PC-9 (cell line): ENCODE measurements around the gene A1BG. TPM values are rescaled to one million over a fixed set of nuclear protein-coding genes. Genes with fewer than 3 reads are reported as not detected.

Source experiments
- BruUV-seq: library from RNA; stranded (reverse); fragments of 400-500 nt; replicated peaks from 2 replicates; lab custom pipeline; 2021; lab: Mats Ljungman, UMichigan
- CTCF ChIA-PET: fragments of 300-600 bp; sonication (Branson Sonifier 250); formaldehyde crosslinking; loops from one replicate; lab custom pipeline; 2022; ENCODE audit warnings: antibody characterized with exemption; lab: Charles Lee
- POLR2A ChIA-PET: fragments of 300-600 bp; sonication (Branson Sonifier 250); formaldehyde crosslinking; loops from one replicate; lab custom pipeline; 2022; ENCODE audit warnings: antibody characterized with exemption; ENCODE audit not compliant: unreplicated experiment; lab: Charles Lee
- DNase-seq, 2 experiments: peaks; one replicate each; pipeline versions ENCODE4 v3.0.0 to v3.0.0-alpha.2; 2015 to 2022; ENCODE audit warnings: mixed read lengths in 1 of 2
- H2AFZ ChIP-seq: fragments of 200-600 bp; sonication (generic); 2 replicates; pipeline ENCODE4 v1.8.1; 2017; ENCODE audit warnings: antibody characterized with exemption
- H3F3A ChIP-seq: fragments of 200-600 bp; sonication (generic); 2 replicates; pipeline ENCODE4 v1.8.1; 2017; ENCODE audit warnings: antibody characterized with exemption, mild to moderate bottlenecking, low read depth; ENCODE audit not compliant: insufficient read depth
- H3K27ac ChIP-seq: fragments of 200-600 bp; sonication (generic); 2 replicates; pipeline ENCODE4 v1.6.1; 2016; ENCODE audit warnings: mixed run types
- H3K27me3 ChIP-seq: fragments of 200-600 bp; sonication (generic); 2 replicates; pipeline ENCODE4 v1.6.1; 2016; ENCODE audit warnings: low read depth, mixed run types; ENCODE audit not compliant: insufficient read depth
- H3K36me3 ChIP-seq: fragments of 200-600 bp; sonication (generic); 2 replicates; pipeline ENCODE4 v1.6.1; 2016; ENCODE audit warnings: low read depth, mixed run types
- H3K4me1 ChIP-seq: fragments of 200-600 bp; sonication (generic); replicated peaks from 2 replicates; pipeline ENCODE4 v1.6.1; 2016; ENCODE audit warnings: mixed run types; ENCODE audit not compliant: insufficient read depth
- H3K4me2 ChIP-seq: fragments of 200-600 bp; sonication (generic); 2 replicates; pipeline ENCODE4 v1.6.1; 2017; ENCODE audit warnings: mixed run types
- H3K4me3 ChIP-seq: fragments of 200-600 bp; sonication (generic); 2 replicates; pipeline ENCODE4 v1.6.1; 2016; ENCODE audit warnings: mixed run types
- H3K79me2 ChIP-seq: fragments of 200-600 bp; sonication (generic); 2 replicates; pipeline ENCODE4 v1.6.1; 2017; ENCODE audit warnings: low read depth, mixed run types
- H3K9me2 ChIP-seq: fragments of 200-600 bp; sonication (generic); 2 replicates; pipeline ENCODE4 v1.8.1; 2017; ENCODE audit warnings: mild to moderate bottlenecking; ENCODE audit not compliant: insufficient read depth
- H3K9me3 ChIP-seq: fragments of 200-600 bp; sonication (generic); 2 replicates; pipeline ENCODE4 v1.8.1; 2016; ENCODE audit warnings: low read depth; ENCODE audit not compliant: insufficient read depth
- H4K20me1 ChIP-seq: fragments of 200-600 bp; sonication (generic); 2 replicates; pipeline ENCODE4 v1.8.1; 2017; ENCODE audit not compliant: insufficient read depth
- CTCF ChIP-seq: fragments of 200-600 bp; sonication (generic); conservative IDR thresholded peaks from 2 replicates; pipeline ENCODE4 v1.6.1; 2017; ENCODE audit warnings: mixed run types, antibody characterized with exemption, mild to moderate bottlenecking, moderate library complexity
- EZH2 ChIP-seq: fragments of 200-600 bp; sonication (generic); IDR thresholded peaks from 2 replicates; pipeline ENCODE4 v1.8.0; 2017; ENCODE audit warnings: antibody characterized with exemption, low read depth
- intact Hi-C: fragments of 100-400 bp; cut with micrococcal nuclease; formaldehyde crosslinking; loops from one replicate; pipeline ENCODE4 v1.10.0; 2022; ENCODE audit not compliant: unreplicated experiment
- total RNA-seq: library from RNA; stranded (reverse); gene quantifications from 2 replicates; pipeline ENCODE4 v1.2.3, GENCODE V29; 2021

The A1BG gene
- total RNA-seq, 1 experiment from 2014 or later = 2.5 TPM

- H3K9me2 ChIP-seq = no peaks in the 10 kb centered on the region
- no peak overlapping the region for H3K27ac ChIP-seq
- CTCF ChIA-PET = no interaction called here
- no peaks in the 10 kb centered on the region for H3K27me3 ChIP-seq
- POLR2A ChIA-PET = no interaction called here
- no peak overlapping the region for H2AFZ ChIP-seq
- no peaks in the 10 kb centered on the region for H3K9me3 ChIP-seq
- no peak overlapping the region for H3K4me2 ChIP-seq
- TF ChIP-seq CTCF (no peak), EZH2 (no peak)
- no peaks in the 10 kb centered on the region for H4K20me1 ChIP-seq
- H3K79me2 ChIP-seq = peaks cover 3% of the 10 kb centered on the region
- BruUV-seq = no TSS peak
- DNase-seq = no peak
- H3F3A ChIP-seq = no peaks in the 10 kb centered on the region
- H3K4me1 ChIP-seq = no peaks in the 10 kb centered on the region
- no peak overlapping the region for H3K4me3 ChIP-seq
- no peaks in the 10 kb centered on the region for H3K36me3 ChIP-seq
- intact Hi-C loops = no loop called here
These were observed 2.8 kb upstream of the A1BG start for GRCh38 chr19:58355908-58356765.

GRCh38 chr19:58355215-58355796, 2.0 kb upstream of the A1BG start:
- Histone ChIP-seq H3K4me3 (no peak overlapping the region), H3K4me2 (no peak overlapping the region), H3K79me2 (no peaks in the 10 kb centered on the region), H4K20me1 (no peaks in the 10 kb centered on the region), H3K9me3 (no peaks in the 10 kb centered on the region), H3K36me3 (no peaks in the 10 kb centered on the region), H3K9me2 (no peaks in the 10 kb centered on the region), H3K4me1 (no peaks in the 10 kb centered on the region), H3K27ac (no peak overlapping the region), H2AFZ (no peak overlapping the region), H3K27me3 (no peaks in the 10 kb centered on the region), H3F3A (no peaks in the 10 kb centered on the region)
- DNase-seq = no peak
- POLR2A ChIA-PET = interaction anchor here (0.7 kb wide), 1 partner anchor 8 kb away, joined by 3 read pairs; no protein-coding TSS in a partner anchor
- no TSS peak for BruUV-seq
- CTCF ChIA-PET = no interaction called here
- intact Hi-C loops = no loop called here
- TF ChIP-seq EZH2 = no peak
- no peak for TF ChIP-seq CTCF

- H3K4me3 ChIP-seq = no peak overlapping the region
- H3K9me2 ChIP-seq = no peaks in the 10 kb centered on the region
- no peaks in the 10 kb centered on the region for H3K4me1 ChIP-seq
- no peaks in the 10 kb centered on the region for H3F3A ChIP-seq
- no peaks in the 10 kb centered on the region for H3K9me3 ChIP-seq
- no TSS peak for BruUV-seq
- no peaks in the 10 kb centered on the region for H3K36me3 ChIP-seq
- TF ChIP-seq CTCF = no peak
- TF ChIP-seq EZH2 = no peak
- no peak for DNase-seq
- H3K27ac ChIP-seq = no peak overlapping the region
- no peaks in the 10 kb centered on the region for H3K27me3 ChIP-seq
- H4K20me1 ChIP-seq = no peaks in the 10 kb centered on the region
- CTCF ChIA-PET = no interaction called here
- no peak overlapping the region for H2AFZ ChIP-seq
- POLR2A ChIA-PET = no interaction called here
- intact Hi-C loops = no loop called here
- H3K79me2 ChIP-seq = no peaks in the 10 kb centered on the region
- no peak overlapping the region for H3K4me2 ChIP-seq
These were observed 1.3 kb upstream of the A1BG start for GRCh38 chr19:58354478-58355030.
